ENCODE results near the gene ZSWIM6.
A peak's percentile ranks its signal among the peaks of the same experiment; 100 is the strongest.

The ZSWIM6 gene

GRCh38 chr5:61354199-61354598 lies 22.1 kb downstream of the ZSWIM6 start:
- TF ChIP-seq CTCF (IDR thresholded peaks at IDR 0.05; ENCODE audit: control insufficient read depth, extremely low read depth, insufficient read depth) = no peak
- no peak overlapping the region for H3K4me3 ChIP-seq (ENCODE audit: low read depth, low read length)
- no peak for DNase-seq (ENCODE audit: low read depth)

- no peak overlapping the region for H3K4me3 ChIP-seq (ENCODE audit: low read depth, low read length)
- TF ChIP-seq CTCF (IDR thresholded peaks at IDR 0.05; ENCODE audit: control insufficient read depth, extremely low read depth, insufficient read depth) = peak; percentile 24; the same call in 1 of the 2 replicates
- no peak for DNase-seq (ENCODE audit: low read depth)
Measured at GRCh38 chr5:61357745-61358144, 25.7 kb downstream of the ZSWIM6 start.

GRCh38 chr5:61362796-61363368 lies 30.8 kb downstream of the ZSWIM6 start:
- DNase-seq (ENCODE audit: low read depth) = no peak
- no peak for TF ChIP-seq CTCF (IDR thresholded peaks at IDR 0.05; ENCODE audit: control insufficient read depth, extremely low read depth, insufficient read depth)
- H3K4me3 ChIP-seq (ENCODE audit: low read depth, low read length) = no peak overlapping the region

GRCh38 chr5:61363401-61364114 lies 31.5 kb downstream of the ZSWIM6 start:
- no peak overlapping the region for H3K4me3 ChIP-seq (ENCODE audit: low read depth, low read length)
- no peak for TF ChIP-seq CTCF (IDR thresholded peaks at IDR 0.05; ENCODE audit: control insufficient read depth, extremely low read depth, insufficient read depth)
- no peak for DNase-seq (ENCODE audit: low read depth)

GRCh38 chr5:61366497-61367240 lies 34.6 kb downstream of the ZSWIM6 start:
- DNase-seq (ENCODE audit: low read depth) = no peak
- H3K4me3 ChIP-seq (ENCODE audit: low read depth, low read length) = no peak overlapping the region
- TF ChIP-seq CTCF (IDR thresholded peaks at IDR 0.05; ENCODE audit: control insufficient read depth, extremely low read depth, insufficient read depth) = no peak

GRCh38 chr5:61370506-61370905 lies 38.4 kb downstream of the ZSWIM6 start:
- DNase-seq (ENCODE audit: low read depth) = no peak
- no peak overlapping the region for H3K4me3 ChIP-seq (ENCODE audit: low read depth, low read length)
- no peak for TF ChIP-seq CTCF (IDR thresholded peaks at IDR 0.05; ENCODE audit: control insufficient read depth, extremely low read depth, insufficient read depth)
